Stimulated activated memory B cell treated with anti-CD40 and anti-IgM and Interleukin-4, amounts not matched to agents 10 μg/mL and 1 μg/mL and 100 μg/mL, for 72 hours (primary cell): ENCODE measurements around the gene ZNF75A.
"Not testable (repeated sequence)": the region's sequence is repeated elsewhere in the genome, so short reads cannot be mapped to it uniquely, and the experiment has no call there.

ENCODE experiments used
- ATAC-seq: fragments of 150-1000 bp; cut with Tn5 transposase; 2 replicates; pipeline ENCODE4 v1.10.0; 2021
- H3K27ac Mint-ChIP-seq: one replicate; pipeline ENCODE4 v1.8.0; 2022; ENCODE audit warnings: mild to moderate bottlenecking, mixed read lengths
- H3K27me3 Mint-ChIP-seq: one replicate; pipeline ENCODE4 v1.8.0; 2022; ENCODE audit warnings: mixed read lengths
- H3K36me3 Mint-ChIP-seq: one replicate; pipeline ENCODE4 v1.8.0; 2022; ENCODE audit warnings: mixed read lengths
- H3K4me1 Mint-ChIP-seq: one replicate; pipeline ENCODE4 v1.8.0; 2022; ENCODE audit warnings: mixed read lengths
- H3K4me3 Mint-ChIP-seq: one replicate; pipeline ENCODE4 v1.8.0; 2022; ENCODE audit warnings: mild to moderate bottlenecking, moderate library complexity, mixed read lengths
- H3K9me3 Mint-ChIP-seq: one replicate; pipeline ENCODE4 v1.8.0; 2022; ENCODE audit warnings: mixed read lengths

The ZNF75A gene

DNA sequence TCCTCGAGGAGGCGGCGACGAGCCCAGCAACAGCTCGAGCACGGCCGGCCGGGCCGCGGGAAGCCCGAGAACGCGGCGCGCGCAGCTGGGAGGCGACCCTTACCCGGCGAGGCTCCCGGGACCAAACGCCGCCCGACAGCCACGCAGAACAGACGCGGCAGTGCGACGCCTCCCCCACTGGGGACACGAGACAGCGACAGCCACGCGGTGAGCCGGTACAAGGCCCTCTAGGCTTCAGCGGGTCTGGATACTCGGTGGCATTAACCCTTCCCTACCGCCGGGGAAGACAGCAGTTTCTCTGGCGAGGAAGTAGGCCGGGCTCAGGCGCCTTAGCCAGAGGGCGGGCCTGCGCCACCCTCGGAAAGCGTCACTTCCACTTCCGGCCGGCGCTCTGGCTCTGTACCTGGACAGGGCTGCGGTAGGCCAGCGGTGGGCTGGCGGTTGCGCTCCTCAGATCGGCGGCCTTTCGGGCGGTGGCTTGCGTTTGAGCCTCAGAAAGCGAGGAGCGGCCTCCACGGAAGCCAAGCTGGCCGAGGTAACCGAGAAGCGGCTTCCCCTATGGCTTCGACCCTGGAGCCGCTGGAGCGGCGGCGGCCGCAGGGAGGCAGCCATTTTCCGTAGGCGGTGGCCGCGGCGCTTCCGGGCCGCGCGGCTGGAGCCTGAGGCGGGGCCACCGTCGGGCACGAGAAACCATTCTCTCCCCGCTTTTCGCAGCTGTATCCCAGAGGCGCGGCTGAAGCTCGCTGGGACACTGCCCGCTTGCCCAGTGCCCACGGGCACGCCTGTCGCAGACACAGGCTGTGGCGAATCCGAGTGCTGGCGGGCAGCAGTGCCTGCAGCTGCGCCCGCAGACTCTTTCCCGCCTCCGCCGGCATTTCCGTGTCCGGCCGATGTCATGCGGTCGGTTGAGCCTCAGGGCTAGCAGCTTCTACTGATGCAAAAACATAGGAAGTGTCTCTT lies at the start of gene ZNF75A, which contains the start of gene TIGD7:
Gene ZNF75A, plus strand, starts transcription at position 389 of the 960 bp plus-strand sequence. CDS start 2,932 bp downstream, outside the sequence.
Gene TIGD7, minus strand, starts transcription at position 322 of the 960 bp plus-strand sequence. CDS start 4,816 bp downstream, outside the sequence.
- H3K4me3 Mint-ChIP-seq, result peak within 1 kb of the TSS; percentile 84
- peaks cover 66% of the 10 kb centered on the region for H3K36me3 Mint-ChIP-seq
- ATAC-seq, result peak; percentile 99
- peaks cover 14% of the 10 kb centered on the region for H3K9me3 Mint-ChIP-seq
- H3K27ac Mint-ChIP-seq, result peak within 1 kb of the TSS; percentile 82
- no peaks in the 10 kb centered on the region for H3K27me3 Mint-ChIP-seq
- H3K4me1 Mint-ChIP-seq, result peaks cover 8% of the 10 kb centered on the region

DNA sequence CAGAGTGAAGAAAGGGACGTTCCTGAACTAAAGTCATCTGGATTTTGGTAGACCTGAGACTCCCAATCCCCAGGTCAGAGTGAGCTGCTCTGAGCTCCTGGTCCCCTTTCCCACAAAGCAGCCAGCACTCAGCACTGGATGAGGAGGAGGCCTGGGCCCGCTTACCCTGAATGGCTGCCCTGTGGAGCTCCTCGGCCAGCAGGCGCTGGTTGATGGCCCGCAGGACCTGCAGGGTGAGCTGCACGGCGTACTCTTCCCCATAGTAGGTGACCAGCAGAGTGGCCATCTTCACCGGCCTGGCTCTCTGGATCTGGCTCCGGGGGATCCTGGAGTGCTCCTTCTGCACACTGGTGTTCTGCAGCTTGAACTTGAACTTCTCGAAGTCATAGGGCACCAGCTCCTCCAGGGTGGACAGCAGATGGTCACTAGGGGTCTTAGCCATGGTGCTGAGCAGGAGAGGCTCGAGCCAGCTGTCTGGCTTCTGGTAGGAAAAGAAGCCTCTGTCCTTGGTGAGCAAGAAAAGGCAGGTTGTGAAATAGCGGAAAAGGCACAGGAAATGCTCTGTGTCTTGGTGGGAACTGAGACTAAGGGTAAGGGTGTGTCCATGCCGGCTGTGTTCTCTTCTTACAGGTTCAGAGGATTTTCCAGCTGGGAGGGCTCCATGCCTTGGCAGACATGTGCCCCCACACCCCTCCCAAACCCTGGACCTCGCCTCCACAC lies 49.0 kb upstream of the ZNF75A start, which contains the start of gene MEFV:
Gene MEFV, minus strand, starts transcription at position 488 of the 720 bp plus-strand sequence. Its CDS starts 46 bp downstream, at position 442.
- no peak within 1 kb of the TSS for H3K27ac Mint-ChIP-seq
- H3K4me3 Mint-ChIP-seq, result no peak within 1 kb of the TSS
- H3K36me3 Mint-ChIP-seq, result no peaks in the 10 kb centered on the region
- no peaks in the 10 kb centered on the region for H3K4me1 Mint-ChIP-seq
- H3K27me3 Mint-ChIP-seq, result peaks cover 33% of the 10 kb centered on the region
- no peaks in the 10 kb centered on the region for H3K9me3 Mint-ChIP-seq
- no peak for ATAC-seq

DNA sequence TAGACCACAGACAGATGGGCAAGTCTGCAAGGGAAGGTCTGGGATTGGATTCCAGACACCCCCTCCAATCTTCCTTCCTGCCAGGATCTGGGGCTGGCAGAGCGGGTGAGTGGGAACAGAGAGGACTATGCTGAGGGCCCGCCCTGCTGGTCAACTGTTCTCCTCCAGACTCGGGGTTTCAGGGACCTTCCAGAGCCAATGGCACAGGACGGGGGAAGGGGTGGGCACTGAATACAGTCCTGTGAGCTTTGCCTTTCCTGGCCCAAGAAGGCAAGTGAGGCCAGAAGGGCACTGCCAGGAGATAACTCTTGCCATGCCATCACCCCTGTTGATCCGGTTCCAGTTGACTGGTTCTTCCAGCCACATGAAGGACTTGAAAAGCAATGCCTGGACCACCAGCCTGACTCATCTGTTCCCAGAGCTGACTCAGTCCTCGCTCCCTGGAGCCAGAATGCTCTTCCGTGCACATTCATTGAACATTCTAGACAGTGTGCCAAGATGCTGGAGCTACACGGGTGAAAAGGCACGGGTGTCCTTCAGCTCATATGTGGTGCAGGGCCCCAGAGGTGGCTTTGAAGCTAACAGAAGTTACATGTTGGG lies 48.3 kb upstream of the ZNF75A start:
- Mint-ChIP-seq H3K4me1 (peaks cover under 1% of the 10 kb centered on the region), H3K36me3 (no peaks in the 10 kb centered on the region), H3K9me3 (no peaks in the 10 kb centered on the region), H3K27me3 (peaks cover 28% of the 10 kb centered on the region), H3K27ac (no peak overlapping the region), H3K4me3 (no peak overlapping the region)
- no peak for ATAC-seq

DNA sequence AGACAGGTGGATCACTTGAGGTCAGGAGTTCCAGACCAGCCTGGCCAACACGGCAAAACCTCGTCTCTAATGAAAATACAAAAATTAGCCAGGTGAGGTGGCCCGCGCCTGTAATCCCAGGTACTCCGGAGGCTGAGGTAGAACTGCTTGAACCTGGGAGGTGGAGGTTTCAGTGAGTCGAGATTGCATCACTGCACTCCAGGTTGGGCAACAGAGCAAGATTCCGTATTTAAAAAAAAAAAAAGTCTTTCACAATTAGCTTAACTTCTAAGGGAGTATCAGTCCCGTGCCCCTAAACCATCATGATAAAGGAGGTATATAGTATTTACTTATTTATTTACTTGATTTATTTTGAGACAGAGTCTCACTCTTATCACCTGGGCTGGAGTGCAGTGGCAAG lies 45.5 kb upstream of the ZNF75A start:
- no peaks in the 10 kb centered on the region for H3K9me3 Mint-ChIP-seq
- no peak for ATAC-seq
- H3K27ac Mint-ChIP-seq, result no peak overlapping the region
- H3K4me3 Mint-ChIP-seq, result no peak overlapping the region
- H3K36me3 Mint-ChIP-seq, result no peaks in the 10 kb centered on the region
- peaks cover 22% of the 10 kb centered on the region for H3K4me1 Mint-ChIP-seq
- H3K27me3 Mint-ChIP-seq, result peaks cover 28% of the 10 kb centered on the region

- peak overlapping the region; percentile 46 for H3K4me3 Mint-ChIP-seq
- no peaks in the 10 kb centered on the region for H3K9me3 Mint-ChIP-seq
- H3K27ac Mint-ChIP-seq, result peak overlapping the region; percentile 95
- peaks cover 9% of the 10 kb centered on the region for H3K27me3 Mint-ChIP-seq
- peaks cover 27% of the 10 kb centered on the region for H3K4me1 Mint-ChIP-seq
- H3K36me3 Mint-ChIP-seq, result peaks cover 5% of the 10 kb centered on the region
- no peak for ATAC-seq
These were observed 42.8 kb upstream of the ZNF75A start for GRCh38 chr16:3262517-3262916.

DNA sequence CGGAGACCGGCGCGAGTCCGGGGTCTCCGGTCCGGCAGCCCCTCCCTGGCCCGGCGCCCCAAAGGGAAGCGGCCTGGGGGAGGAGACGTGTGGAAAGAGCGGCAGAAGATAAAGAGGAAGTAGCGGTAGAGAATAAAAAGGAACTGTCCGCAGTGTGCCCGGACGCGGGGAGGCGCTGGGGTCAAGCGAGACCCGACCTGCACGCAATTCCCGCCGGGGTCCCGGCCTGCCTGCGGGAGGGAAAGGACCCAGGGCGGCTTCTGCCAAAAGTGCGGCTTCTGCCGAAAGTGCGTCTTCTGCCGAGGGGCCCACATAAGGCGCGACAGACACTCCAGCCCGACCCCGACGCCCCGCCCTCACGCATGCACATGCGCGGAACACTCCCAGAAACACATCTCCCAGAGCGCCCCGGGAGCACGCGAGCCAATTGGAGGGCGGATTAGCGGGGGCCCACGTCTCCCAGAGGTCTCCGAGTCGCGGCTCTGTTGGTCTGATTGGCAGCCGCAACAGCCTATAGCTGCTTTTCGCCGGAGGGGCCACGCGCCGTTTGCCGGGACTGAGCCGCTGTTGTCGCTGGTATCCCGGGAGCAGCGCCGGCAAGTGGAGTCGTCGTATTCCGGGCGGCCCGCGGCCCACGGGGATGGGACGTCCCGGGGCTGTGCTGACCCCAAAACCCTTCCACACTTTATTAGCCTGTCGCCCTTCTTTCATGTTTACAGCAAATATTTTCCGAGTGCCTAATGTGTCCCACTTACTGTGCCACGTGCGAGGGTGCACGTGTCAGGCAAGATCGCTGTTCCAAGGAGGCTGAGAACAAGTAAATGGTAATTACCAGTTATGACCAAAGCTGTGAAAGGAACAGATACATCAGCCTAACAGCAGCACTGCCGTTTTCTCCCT lies 40.9 kb upstream of the ZNF75A start:
- peak overlapping the region; percentile 84 for H3K4me3 Mint-ChIP-seq
- peaks cover 27% of the 10 kb centered on the region for H3K4me1 Mint-ChIP-seq
- no peaks in the 10 kb centered on the region for H3K27me3 Mint-ChIP-seq
- H3K9me3 Mint-ChIP-seq, result no peaks in the 10 kb centered on the region
- ATAC-seq, result peak; percentile 95
- H3K36me3 Mint-ChIP-seq, result peaks cover 16% of the 10 kb centered on the region
- peak overlapping the region; percentile 95 for H3K27ac Mint-ChIP-seq

- Mint-ChIP-seq H3K27ac (no peak overlapping the region), H3K36me3 (peaks cover 17% of the 10 kb centered on the region), H3K4me3 (no peak overlapping the region), H3K9me3 (no peaks in the 10 kb centered on the region), H3K4me1 (peaks cover 26% of the 10 kb centered on the region), H3K27me3 (no peaks in the 10 kb centered on the region)
- ATAC-seq, result no peak
These were observed 38.3 kb upstream of the ZNF75A start for GRCh38 chr16:3266873-3267537.

- ATAC-seq, result no peak
- H3K27me3 Mint-ChIP-seq, result no peaks in the 10 kb centered on the region
- H3K4me3 Mint-ChIP-seq, result no peak overlapping the region
- no peak overlapping the region for H3K27ac Mint-ChIP-seq
- H3K36me3 Mint-ChIP-seq, result peaks cover 17% of the 10 kb centered on the region
- no peaks in the 10 kb centered on the region for H3K9me3 Mint-ChIP-seq
- peaks cover 13% of the 10 kb centered on the region for H3K4me1 Mint-ChIP-seq
These were observed 37.0 kb upstream of the ZNF75A start for GRCh38 chr16:3268294-3268693.

GRCh38 chr16:3270718-3271117 lies 34.6 kb upstream of the ZNF75A start:
- not testable (repeated sequence) for H3K27me3 Mint-ChIP-seq, H3K27ac Mint-ChIP-seq, ATAC-seq, H3K4me3 Mint-ChIP-seq, H3K4me1 Mint-ChIP-seq, H3K9me3 Mint-ChIP-seq
- H3K36me3 Mint-ChIP-seq, result peaks cover 17% of the 10 kb centered on the region

DNA sequence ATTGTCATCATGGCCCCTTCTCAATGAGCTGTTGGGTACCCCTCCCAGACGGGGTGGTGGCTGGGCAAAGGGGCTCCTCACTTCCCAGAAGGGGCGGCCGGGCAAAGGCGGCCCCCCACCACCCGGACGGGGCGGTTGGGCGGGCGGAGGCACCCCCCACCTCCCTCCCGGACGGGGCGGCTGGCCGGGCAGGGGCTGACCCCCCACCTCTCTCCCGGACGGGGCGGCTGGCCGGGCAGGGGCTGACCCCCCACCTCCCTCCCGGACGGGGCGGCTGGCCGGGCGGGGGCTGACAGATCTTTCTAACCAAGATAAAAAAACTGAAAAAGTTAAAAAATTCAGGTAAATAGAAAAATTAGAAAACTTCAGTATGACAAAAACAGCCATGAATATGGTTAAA lies 34.0 kb upstream of the ZNF75A start:
- H3K27me3 Mint-ChIP-seq, H3K4me1 Mint-ChIP-seq, ATAC-seq, H3K27ac Mint-ChIP-seq, H3K9me3 Mint-ChIP-seq, H3K4me3 Mint-ChIP-seq: not testable (repeated sequence)
- peaks cover 17% of the 10 kb centered on the region for H3K36me3 Mint-ChIP-seq

- ATAC-seq, result no peak
- no peaks in the 10 kb centered on the region for H3K27me3 Mint-ChIP-seq
- no peaks in the 10 kb centered on the region for H3K9me3 Mint-ChIP-seq
- no peak overlapping the region for H3K4me3 Mint-ChIP-seq
- no peaks in the 10 kb centered on the region for H3K4me1 Mint-ChIP-seq
- H3K36me3 Mint-ChIP-seq, result peaks cover under 1% of the 10 kb centered on the region
- no peak overlapping the region for H3K27ac Mint-ChIP-seq
These were observed 30.8 kb upstream of the ZNF75A start for GRCh38 chr16:3274490-3274889.

DNA sequence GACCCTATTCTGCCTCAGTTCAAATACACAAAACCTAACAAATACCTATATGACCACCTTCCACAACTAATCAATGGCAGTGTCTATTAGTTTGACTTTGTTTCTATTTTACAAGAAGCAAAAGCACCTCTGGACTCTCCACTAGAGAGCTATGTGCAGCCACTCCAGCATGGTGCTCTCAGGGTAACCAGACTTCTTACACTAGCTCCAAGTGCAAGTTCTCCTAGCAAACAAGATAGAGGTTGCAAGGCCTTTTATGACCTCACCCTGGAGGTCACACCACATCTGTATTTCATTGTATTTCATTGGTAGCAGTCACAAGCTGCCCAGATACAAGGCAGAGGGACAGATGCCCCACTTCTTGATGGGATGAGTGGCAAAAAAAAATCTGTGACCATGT lies 30.4 kb upstream of the ZNF75A start:
- no peak for ATAC-seq
- H3K4me3 Mint-ChIP-seq, result no peak overlapping the region
- H3K27ac Mint-ChIP-seq, result no peak overlapping the region
- no peaks in the 10 kb centered on the region for H3K27me3 Mint-ChIP-seq
- H3K36me3 Mint-ChIP-seq, result no peaks in the 10 kb centered on the region
- no peaks in the 10 kb centered on the region for H3K4me1 Mint-ChIP-seq
- no peaks in the 10 kb centered on the region for H3K9me3 Mint-ChIP-seq

GRCh38 chr16:3276679-3277078 lies 28.6 kb upstream of the ZNF75A start:
- Mint-ChIP-seq H3K4me1 (peaks cover under 1% of the 10 kb centered on the region), H3K27ac (no peak overlapping the region), H3K27me3 (no peaks in the 10 kb centered on the region), H3K36me3 (no peaks in the 10 kb centered on the region), H3K4me3 (no peak overlapping the region), H3K9me3 (no peaks in the 10 kb centered on the region)
- ATAC-seq, result no peak
